ENCODE results near the gene PRSS50. TPM values are rescaled to one million over a fixed set of nuclear protein-coding genes. Genes with fewer than 3 reads are reported as not detected.
A peak's percentile ranks its signal among the peaks of the same experiment; 100 is the strongest.
"Not testable (repeated sequence)": the region's sequence is repeated elsewhere in the genome, so short reads cannot be mapped to it uniquely, and the experiment has no call there.

Gene PRSS50, protein sequence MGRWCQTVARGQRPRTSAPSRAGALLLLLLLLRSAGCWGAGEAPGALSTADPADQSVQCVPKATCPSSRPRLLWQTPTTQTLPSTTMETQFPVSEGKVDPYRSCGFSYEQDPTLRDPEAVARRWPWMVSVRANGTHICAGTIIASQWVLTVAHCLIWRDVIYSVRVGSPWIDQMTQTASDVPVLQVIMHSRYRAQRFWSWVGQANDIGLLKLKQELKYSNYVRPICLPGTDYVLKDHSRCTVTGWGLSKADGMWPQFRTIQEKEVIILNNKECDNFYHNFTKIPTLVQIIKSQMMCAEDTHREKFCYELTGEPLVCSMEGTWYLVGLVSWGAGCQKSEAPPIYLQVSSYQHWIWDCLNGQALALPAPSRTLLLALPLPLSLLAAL
- total RNA-seq, result not detected

GRCh38 chr3:46717447-46718231, at the start of gene PRSS50:
Gene PRSS50 (minus strand): TSS chr3:46717869. CDS start chr3:46717824, 45 bp downstream.
- H3K27ac Mint-ChIP-seq, result no peak within 1 kb of the TSS
- peak; percentile 82 for ATAC-seq
- no peaks in the 10 kb centered on the region for H3K4me1 Mint-ChIP-seq
- H3K36me3 Mint-ChIP-seq (ENCODE audit: low read depth), result no peaks in the 10 kb centered on the region
- H3K9me3 Mint-ChIP-seq (ENCODE audit: low read depth), result no peaks in the 10 kb centered on the region
- ChIA-PET CTCF (interaction anchor here (0.8 to 1.3 kb wide), 5 partner anchors 15 to 228 kb away, joined by 3 to 4 read pairs (median 3); partner anchors contain the start of gene MYL3), POLR2A (no interaction called here)
- H3K4me3 Mint-ChIP-seq, result no peak within 1 kb of the TSS
- intact Hi-C loops (cut with DNase I, micrococcal nuclease), result no loop called here
- peak; percentile 73 for DNase-seq
- peaks cover 14% of the 10 kb centered on the region for H3K27me3 Mint-ChIP-seq

DNA sequence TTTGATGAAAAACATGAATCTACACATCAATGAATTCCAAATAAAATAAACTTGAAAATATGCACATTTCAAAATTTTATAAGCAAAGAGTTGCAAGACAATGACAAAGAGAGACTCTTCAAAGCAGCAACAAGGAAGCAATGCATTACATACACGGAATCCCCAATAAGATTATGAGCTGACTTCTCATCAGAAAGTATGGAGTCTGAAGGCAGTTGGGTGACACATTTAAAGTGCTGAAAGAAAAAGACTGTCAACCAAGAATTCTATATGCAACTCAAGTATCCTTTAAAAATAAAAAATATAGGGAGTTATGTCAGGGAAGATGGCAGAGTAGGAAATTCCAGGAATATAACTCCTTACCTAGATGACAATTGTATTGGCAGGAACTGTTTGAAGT, 46.5 kb upstream of the PRSS50 start:
- ATAC-seq, result no peak
- ChIA-PET POLR2A (interaction anchor here (0.6 kb wide), 1 partner anchor 67 kb away, joined by 3 read pairs; no protein-coding TSS in a partner anchor), CTCF (no interaction called here)
- intact Hi-C loops (cut with DNase I, micrococcal nuclease), result no loop called here
- Mint-ChIP-seq H3K36me3 (ENCODE audit: low read depth) (no peaks in the 10 kb centered on the region), H3K4me1 (no peaks in the 10 kb centered on the region), H3K27me3 (no peaks in the 10 kb centered on the region), H3K9me3 (ENCODE audit: low read depth) (peaks cover 9% of the 10 kb centered on the region), H3K4me3 (no peak overlapping the region), H3K27ac (no peak overlapping the region)
- no peak for DNase-seq

DNA sequence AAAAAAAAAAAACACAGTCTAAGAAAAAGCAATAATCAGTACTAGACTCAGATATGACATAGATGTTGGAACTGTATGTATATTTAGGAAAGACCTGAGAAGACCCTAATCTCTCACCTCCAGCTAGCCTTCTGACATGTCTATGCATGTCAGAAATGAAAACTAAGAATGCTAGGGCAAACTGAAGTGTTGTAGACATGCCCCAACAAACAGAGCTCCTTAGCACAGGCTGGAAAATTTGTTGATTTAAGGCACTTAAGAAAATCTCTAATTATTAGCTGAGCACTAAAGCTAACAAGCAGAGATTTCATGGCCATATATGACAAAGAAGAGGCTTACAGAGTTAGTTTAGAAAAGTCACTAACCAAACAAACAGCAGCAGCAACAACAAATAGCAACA, 45.5 kb upstream of the PRSS50 start:
- intact Hi-C loops (cut with DNase I, micrococcal nuclease), result no loop called here
- Mint-ChIP-seq H3K4me3 (no peak overlapping the region), H3K27ac (no peak overlapping the region), H3K4me1 (no peaks in the 10 kb centered on the region), H3K9me3 (ENCODE audit: low read depth) (peaks cover 9% of the 10 kb centered on the region), H3K36me3 (ENCODE audit: low read depth) (no peaks in the 10 kb centered on the region), H3K27me3 (no peaks in the 10 kb centered on the region)
- ChIA-PET CTCF (no interaction called here), POLR2A (no interaction called here)
- ATAC-seq (no peak), DNase-seq (no peak)

GRCh38 chr3:46759239-46760167, 41.8 kb upstream of the PRSS50 start:
- H3K36me3 Mint-ChIP-seq (ENCODE audit: low read depth), result no peaks in the 10 kb centered on the region
- CTCF ChIA-PET, result no interaction called here
- POLR2A ChIA-PET, result no interaction called here
- ATAC-seq (no peak), DNase-seq (no peak)
- H3K27me3 Mint-ChIP-seq, result no peaks in the 10 kb centered on the region
- no peaks in the 10 kb centered on the region for H3K4me1 Mint-ChIP-seq
- intact Hi-C loops (cut with DNase I, micrococcal nuclease), result no loop called here
- no peak overlapping the region for H3K4me3 Mint-ChIP-seq
- no peak overlapping the region for H3K27ac Mint-ChIP-seq
- peaks cover 9% of the 10 kb centered on the region for H3K9me3 Mint-ChIP-seq (ENCODE audit: low read depth)

DNA sequence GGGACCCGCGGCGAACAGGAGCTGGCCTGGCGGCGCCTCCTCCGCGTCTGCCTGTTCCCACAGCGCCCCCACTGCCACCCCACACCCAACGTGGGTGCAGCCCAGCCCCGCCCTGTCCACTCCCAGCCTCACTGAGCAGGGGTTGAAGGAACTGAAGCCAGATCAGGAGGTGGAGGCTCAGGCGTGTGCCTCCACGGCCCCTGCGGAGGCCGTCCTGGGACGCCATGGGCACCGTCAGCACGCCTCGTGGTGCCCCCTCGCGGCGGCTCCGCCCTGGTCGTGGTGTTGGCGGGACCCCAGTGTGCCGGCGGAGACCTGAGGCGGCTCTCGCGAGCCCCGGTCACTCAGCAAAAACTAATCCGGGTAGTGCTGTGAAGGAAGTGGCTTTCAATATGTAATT, 39.0 kb upstream of the PRSS50 start:
- intact Hi-C loops (cut with DNase I, micrococcal nuclease), result no loop called here
- Mint-ChIP-seq H3K4me3 (no peak overlapping the region), H3K27me3 (no peaks in the 10 kb centered on the region), H3K36me3 (ENCODE audit: low read depth) (no peaks in the 10 kb centered on the region), H3K4me1 (peaks cover 5% of the 10 kb centered on the region), H3K9me3 (ENCODE audit: low read depth) (no peaks in the 10 kb centered on the region), H3K27ac (no peak overlapping the region)
- POLR2A ChIA-PET, result no interaction called here
- no peak for ATAC-seq
- DNase-seq, result no peak
- CTCF ChIA-PET, result interaction anchor here (0.7 kb wide), 1 partner anchor 651 kb away, joined by 3 read pairs; no protein-coding TSS in a partner anchor

DNA sequence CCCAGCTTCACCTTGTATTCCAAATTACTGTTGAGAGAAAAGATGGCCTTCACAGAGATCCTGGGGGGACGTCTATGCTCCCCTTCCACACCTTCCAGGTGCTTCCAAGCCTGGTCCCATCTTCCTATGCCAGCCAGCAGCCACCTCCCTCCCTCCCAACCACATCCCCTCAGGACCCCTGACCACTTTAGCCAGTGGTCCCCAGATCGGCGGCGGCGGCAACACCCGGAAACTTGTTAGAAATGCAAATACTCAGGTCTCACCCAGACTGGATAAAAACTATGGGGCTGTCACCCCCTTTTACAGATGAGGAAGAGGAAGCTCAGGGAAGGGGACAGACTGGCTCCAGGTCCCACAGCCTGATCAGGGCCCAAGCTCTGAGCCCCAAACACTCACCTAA, 38.0 kb upstream of the PRSS50 start:
- POLR2A ChIA-PET, result no interaction called here
- CTCF ChIA-PET, result no interaction called here
- Mint-ChIP-seq H3K27ac (no peak overlapping the region), H3K4me1 (peaks cover 5% of the 10 kb centered on the region), H3K27me3 (no peaks in the 10 kb centered on the region), H3K36me3 (ENCODE audit: low read depth) (no peaks in the 10 kb centered on the region), H3K4me3 (no peak overlapping the region), H3K9me3 (ENCODE audit: low read depth) (no peaks in the 10 kb centered on the region)
- ATAC-seq (no peak), DNase-seq (no peak)
- intact Hi-C loops (cut with DNase I, micrococcal nuclease), result no loop called here

DNA sequence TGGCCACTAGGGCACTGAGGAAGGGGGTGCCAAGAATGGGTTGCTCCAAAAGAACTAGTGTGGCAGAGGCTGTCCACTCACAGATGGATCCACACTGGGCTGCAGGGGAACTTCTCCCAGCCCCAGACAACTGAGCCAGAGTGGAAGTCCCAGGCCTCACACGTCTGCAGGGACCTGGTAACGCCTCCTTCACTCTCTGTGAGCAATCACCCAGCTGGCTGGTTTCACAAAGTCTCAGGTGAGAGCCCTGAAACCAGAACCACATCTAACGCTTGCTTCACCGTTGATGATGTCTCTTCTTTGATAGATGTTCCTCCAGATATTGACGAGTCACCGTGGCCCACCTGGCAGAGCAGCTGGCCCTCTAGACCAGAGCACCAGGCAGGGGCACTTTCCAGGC, 35.5 kb upstream of the PRSS50 start:
- intact Hi-C loops (cut with DNase I, micrococcal nuclease), result loop anchor here in 1 of 2 experiments (1.0 kb wide), 1 partner anchor 57 kb away; no protein-coding TSS in a partner anchor

DNA sequence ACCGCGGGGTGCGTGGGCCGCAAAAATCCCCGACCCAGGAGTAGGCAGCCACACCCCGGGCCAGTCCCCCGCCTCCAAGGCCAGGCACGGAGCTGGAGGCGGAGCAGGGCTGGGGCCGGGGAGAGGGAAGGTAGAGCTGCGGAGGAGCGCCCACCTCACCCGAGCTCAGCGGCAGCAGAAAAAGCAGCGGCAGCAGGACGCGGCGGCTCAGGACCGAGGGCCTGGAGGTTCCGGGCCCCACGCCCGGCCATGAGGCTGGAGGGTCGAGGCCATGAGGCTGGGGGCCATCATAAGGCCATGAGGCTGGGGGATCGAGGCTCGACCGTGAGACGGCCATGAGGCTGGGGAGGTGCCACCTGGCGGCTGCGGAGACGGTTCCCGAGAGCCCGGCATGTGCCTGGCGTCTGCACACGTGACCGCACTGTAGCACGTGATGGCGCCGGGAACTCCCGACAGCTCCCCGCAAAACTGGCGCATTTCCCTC, 32.9 kb upstream of the PRSS50 start:
- Mint-ChIP-seq H3K9me3 (ENCODE audit: low read depth) (no peaks in the 10 kb centered on the region), H3K27me3 (no peaks in the 10 kb centered on the region), H3K27ac (no peak overlapping the region), H3K4me1 (peaks cover 5% of the 10 kb centered on the region), H3K4me3 (no peak overlapping the region), H3K36me3 (ENCODE audit: low read depth) (no peaks in the 10 kb centered on the region)
- ATAC-seq, result no peak
- CTCF ChIA-PET, result no interaction called here
- POLR2A ChIA-PET, result no interaction called here
- intact Hi-C loops (cut with DNase I, micrococcal nuclease), result no loop called here
- no peak for DNase-seq

More for the DNA sequence above, 35.5 kb upstream of the PRSS50 start:
- not testable (repeated sequence) for H3K4me1 Mint-ChIP-seq; H3K4me3 Mint-ChIP-seq; H3K36me3 Mint-ChIP-seq (ENCODE audit: low read depth); H3K27me3 Mint-ChIP-seq; H3K9me3 Mint-ChIP-seq (ENCODE audit: low read depth); H3K27ac Mint-ChIP-seq
- ATAC-seq (peak; percentile 98), DNase-seq (peak; percentile 66)
- POLR2A ChIA-PET, result interaction anchor here (0.7 kb wide), 1 partner anchor 57 kb away, joined by 3 read pairs; no protein-coding TSS in a partner anchor
- CTCF ChIA-PET, result interaction anchor here (1.0 kb wide), 1 partner anchor 265 kb away, joined by 3 read pairs; no protein-coding TSS in a partner anchor

- POLR2A ChIA-PET, result no interaction called here
- H3K9me3 Mint-ChIP-seq (ENCODE audit: low read depth), result no peaks in the 10 kb centered on the region
- ATAC-seq, result no peak
- no peak overlapping the region for H3K27ac Mint-ChIP-seq
- intact Hi-C loops (cut with DNase I, micrococcal nuclease), result no loop called here
- no peak for DNase-seq
- H3K27me3 Mint-ChIP-seq, result no peaks in the 10 kb centered on the region
- H3K4me3 Mint-ChIP-seq, result no peak overlapping the region
- CTCF ChIA-PET, result no interaction called here
- H3K36me3 Mint-ChIP-seq (ENCODE audit: low read depth), result no peaks in the 10 kb centered on the region
- H3K4me1 Mint-ChIP-seq, result peaks cover 5% of the 10 kb centered on the region
These were observed 31.5 kb upstream of the PRSS50 start for GRCh38 chr3:46749129-46749528.

DNA sequence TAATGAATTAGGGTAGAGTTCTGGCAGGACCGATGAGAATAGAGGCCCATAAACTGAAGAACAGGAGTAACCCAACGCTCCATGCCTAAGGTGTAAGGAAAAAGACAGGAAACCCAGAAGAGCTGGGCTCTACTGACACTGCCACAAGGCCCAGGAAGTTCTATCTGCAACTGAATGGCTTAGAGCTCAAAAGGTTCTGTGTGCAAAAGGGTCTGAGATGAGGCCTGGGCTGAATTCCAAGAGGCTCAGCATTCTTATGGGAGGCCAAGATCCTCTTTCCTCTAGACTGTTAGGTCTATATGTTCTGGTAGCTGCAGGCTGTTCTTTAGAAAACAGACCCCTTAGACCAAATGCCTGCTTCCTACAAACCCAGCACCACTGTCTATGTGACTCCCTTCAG, 30.5 kb upstream of the PRSS50 start:
- Mint-ChIP-seq H3K36me3 (ENCODE audit: low read depth) (no peaks in the 10 kb centered on the region), H3K4me3 (no peak overlapping the region), H3K9me3 (ENCODE audit: low read depth) (no peaks in the 10 kb centered on the region), H3K4me1 (peaks cover 2% of the 10 kb centered on the region), H3K27ac (no peak overlapping the region), H3K27me3 (no peaks in the 10 kb centered on the region)
- intact Hi-C loops (cut with DNase I, micrococcal nuclease), result no loop called here
- ATAC-seq, result no peak
- ChIA-PET CTCF (no interaction called here), POLR2A (no interaction called here)
- DNase-seq, result no peak

DNA sequence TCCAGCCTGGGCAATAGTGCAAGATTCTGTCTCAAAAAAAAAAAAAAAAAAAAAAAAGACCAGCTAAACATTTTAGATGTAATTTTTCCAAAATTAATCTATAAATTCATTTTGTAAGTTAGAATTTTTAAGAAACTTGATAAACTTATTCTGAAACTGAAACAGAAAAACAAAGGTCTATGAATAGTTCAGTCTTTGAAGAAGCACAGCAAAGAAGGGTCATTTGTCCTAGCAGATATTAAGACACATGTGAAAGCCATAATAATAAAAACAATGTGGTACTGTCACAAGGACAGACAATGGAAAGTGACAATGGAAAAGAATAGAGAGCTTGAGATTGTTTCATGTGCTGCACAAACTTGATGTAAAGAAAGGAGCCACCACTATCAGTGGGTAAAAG, 29.0 kb upstream of the PRSS50 start:
- CTCF ChIA-PET, result no interaction called here
- no peak overlapping the region for H3K4me3 Mint-ChIP-seq

More for the DNA sequence above, 29.0 kb upstream of the PRSS50 start:
- Mint-ChIP-seq H3K9me3 (ENCODE audit: low read depth) (no peaks in the 10 kb centered on the region), H3K27ac (no peak overlapping the region), H3K27me3 (no peaks in the 10 kb centered on the region), H3K36me3 (ENCODE audit: low read depth) (no peaks in the 10 kb centered on the region), H3K4me1 (no peaks in the 10 kb centered on the region)
- intact Hi-C loops (cut with DNase I, micrococcal nuclease), result no loop called here
- ATAC-seq (no peak), DNase-seq (no peak)
- POLR2A ChIA-PET, result no interaction called here

Data from activated CD4-positive, alpha-beta T cell treated with anti-CD3 and anti-CD28 coated beads for 36 hours (primary cell).